ENCODE results near the gene SSBP3. TPM values are rescaled to one million over a fixed set of nuclear protein-coding genes. Genes with fewer than 3 reads are reported as not detected.
A peak's percentile ranks its signal among the peaks of the same experiment; 100 is the strongest.

The SSBP3 gene
- total and polyA plus RNA-seq, 2 experiments from 2014 or later: 47.4 to 68.6 TPM

DNA sequence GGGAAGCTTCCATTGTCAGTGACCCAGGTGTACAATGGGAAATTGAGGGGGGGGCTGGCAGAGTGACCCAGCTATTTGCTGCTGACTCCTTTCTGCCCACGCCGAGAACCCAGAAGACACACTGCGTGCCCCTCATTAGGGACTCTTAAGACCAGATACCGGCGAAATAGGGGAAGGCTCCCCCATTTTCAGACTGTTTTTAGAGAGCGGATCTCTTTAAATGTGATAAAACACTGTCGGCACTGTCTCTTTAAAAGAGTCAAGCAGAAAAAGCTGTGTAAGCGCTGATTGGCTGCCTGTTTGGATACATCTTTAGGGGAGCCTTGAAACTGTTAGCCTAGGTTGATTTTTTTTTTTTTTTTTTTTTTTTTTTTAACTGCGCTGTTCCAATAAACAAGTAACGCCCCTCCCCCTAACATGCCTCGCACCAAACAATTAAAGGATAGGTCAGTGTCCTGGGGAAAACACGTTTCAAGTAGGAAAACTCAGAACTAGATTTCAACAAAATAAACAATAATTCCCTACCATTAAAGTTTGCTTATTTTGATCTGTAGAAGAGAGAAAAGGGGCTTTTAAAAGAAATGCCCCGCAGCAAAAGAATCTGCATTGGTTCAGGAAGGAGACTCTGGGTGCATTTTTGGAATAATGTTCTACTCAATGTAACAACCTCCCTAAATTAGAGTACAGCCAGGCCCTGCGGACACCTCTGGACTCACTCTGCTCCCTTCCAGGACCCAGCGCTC lies 1.4 kb upstream of the SSBP3 start:
- TF ChIP-seq, protein P1, sequence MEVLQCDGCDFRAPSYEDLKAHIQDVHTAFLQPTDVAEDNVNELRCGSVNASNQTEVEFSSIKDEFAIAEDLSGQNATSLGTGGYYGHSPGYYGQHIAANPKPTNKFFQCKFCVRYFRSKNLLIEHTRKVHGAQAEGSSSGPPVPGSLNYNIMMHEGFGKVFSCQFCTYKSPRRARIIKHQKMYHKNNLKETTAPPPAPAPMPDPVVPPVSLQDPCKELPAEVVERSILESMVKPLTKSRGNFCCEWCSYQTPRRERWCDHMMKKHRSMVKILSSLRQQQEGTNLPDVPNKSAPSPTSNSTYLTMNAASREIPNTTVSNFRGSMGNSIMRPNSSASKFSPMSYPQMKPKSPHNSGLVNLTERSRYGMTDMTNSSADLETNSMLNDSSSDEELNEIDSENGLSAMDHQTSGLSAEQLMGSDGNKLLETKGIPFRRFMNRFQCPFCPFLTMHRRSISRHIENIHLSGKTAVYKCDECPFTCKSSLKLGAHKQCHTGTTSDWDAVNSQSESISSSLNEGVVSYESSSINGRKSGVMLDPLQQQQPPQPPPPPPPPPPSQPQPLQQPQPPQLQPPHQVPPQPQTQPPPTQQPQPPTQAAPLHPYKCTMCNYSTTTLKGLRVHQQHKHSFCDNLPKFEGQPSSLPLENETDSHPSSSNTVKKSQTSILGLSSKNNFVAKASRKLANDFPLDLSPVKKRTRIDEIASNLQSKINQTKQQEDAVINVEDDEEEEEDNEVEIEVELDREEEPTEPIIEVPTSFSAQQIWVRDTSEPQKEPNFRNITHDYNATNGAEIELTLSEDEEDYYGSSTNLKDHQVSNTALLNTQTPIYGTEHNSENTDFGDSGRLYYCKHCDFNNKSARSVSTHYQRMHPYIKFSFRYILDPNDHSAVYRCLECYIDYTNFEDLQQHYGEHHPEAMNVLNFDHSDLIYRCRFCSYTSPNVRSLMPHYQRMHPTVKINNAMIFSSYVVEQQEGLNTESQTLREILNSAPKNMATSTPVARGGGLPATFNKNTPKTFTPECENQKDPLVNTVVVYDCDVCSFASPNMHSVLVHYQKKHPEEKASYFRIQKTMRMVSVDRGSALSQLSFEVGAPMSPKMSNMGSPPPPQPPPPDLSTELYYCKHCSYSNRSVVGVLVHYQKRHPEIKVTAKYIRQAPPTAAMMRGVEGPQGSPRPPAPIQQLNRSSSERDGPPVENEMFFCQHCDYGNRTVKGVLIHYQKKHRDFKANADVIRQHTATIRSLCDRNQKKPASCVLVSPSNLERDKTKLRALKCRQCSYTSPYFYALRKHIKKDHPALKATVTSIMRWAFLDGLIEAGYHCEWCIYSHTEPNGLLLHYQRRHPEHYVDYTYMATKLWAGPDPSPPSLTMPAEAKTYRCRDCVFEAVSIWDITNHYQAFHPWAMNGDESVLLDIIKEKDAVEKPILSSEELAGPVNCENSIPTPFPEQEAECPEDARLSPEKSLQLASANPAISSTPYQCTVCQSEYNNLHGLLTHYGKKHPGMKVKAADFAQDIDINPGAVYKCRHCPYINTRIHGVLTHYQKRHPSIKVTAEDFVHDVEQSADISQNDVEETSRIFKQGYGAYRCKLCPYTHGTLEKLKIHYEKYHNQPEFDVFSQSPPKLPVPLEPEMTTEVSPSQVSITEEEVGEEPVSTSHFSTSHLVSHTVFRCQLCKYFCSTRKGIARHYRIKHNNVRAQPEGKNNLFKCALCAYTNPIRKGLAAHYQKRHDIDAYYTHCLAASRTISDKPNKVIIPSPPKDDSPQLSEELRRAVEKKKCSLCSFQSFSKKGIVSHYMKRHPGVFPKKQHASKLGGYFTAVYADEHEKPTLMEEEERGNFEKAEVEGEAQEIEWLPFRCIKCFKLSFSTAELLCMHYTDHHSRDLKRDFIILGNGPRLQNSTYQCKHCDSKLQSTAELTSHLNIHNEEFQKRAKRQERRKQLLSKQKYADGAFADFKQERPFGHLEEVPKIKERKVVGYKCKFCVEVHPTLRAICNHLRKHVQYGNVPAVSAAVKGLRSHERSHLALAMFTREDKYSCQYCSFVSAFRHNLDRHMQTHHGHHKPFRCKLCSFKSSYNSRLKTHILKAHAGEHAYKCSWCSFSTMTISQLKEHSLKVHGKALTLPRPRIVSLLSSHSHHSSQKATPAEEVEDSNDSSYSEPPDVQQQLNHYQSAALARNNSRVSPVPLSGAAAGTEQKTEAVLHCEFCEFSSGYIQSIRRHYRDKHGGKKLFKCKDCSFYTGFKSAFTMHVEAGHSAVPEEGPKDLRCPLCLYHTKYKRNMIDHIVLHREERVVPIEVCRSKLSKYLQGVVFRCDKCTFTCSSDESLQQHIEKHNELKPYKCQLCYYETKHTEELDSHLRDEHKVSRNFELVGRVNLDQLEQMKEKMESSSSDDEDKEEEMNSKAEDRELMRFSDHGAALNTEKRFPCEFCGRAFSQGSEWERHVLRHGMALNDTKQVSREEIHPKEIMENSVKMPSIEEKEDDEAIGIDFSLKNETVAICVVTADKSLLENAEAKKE (CRISPR knock-in tag; IDR thresholded peaks at IDR 0.05): no peak
- TF ChIP-seq CREB1 (CRISPR knock-in tag; IDR thresholded peaks at IDR 0.05; ENCODE audit: low read depth) (no peak; the same call in 1 of the 2 replicates), NANOG (IDR thresholded peaks at IDR 0.05; ENCODE audit: borderline replicate concordance) (no peak)
- Mint-ChIP-seq H3K36me3 (ENCODE audit: low read depth) (peaks cover 23% of the 10 kb centered on the region), H3K27ac (peak overlapping the region; percentile 100), H3K9me3 (no peaks in the 10 kb centered on the region), H3K27me3 (ENCODE audit: insufficient read depth, low read depth, poor library complexity) (peaks cover 19% of the 10 kb centered on the region), H3K4me3 (peak overlapping the region; percentile 91), H3K4me1 (peaks cover 61% of the 10 kb centered on the region)
- Histone ChIP-seq H3K4me2 (peak overlapping the region; percentile 69), H3K4me1 (ENCODE audit: insufficient read depth) (peaks cover 55% of the 10 kb centered on the region), H3K36me3 (ENCODE audit: insufficient read depth) (peaks cover 5% of the 10 kb centered on the region), H4K20me1 (replicated peaks; ENCODE audit: insufficient read depth) (peaks cover 20% of the 10 kb centered on the region), H3K4me3 (peak overlapping the region; percentile 98), H3K27ac (ENCODE audit: low read depth) (peak overlapping the region; percentile 93), H3K9me2 (ENCODE audit: insufficient read depth) (no peaks in the 10 kb centered on the region), H2AFZ (no peak overlapping the region), H3K79me2 (replicated peaks; ENCODE audit: insufficient read depth) (peaks cover 30% of the 10 kb centered on the region), H3K27me3 (ENCODE audit: insufficient read depth) (no peaks in the 10 kb centered on the region), H3F3A (replicated peaks; ENCODE audit: low read depth) (no peaks in the 10 kb centered on the region; the same call in none of the 2 replicates)
- DNase-seq (ENCODE audit: low spot score): peak; percentile 98
- peak; percentile 8 for ATAC-seq

DNA sequence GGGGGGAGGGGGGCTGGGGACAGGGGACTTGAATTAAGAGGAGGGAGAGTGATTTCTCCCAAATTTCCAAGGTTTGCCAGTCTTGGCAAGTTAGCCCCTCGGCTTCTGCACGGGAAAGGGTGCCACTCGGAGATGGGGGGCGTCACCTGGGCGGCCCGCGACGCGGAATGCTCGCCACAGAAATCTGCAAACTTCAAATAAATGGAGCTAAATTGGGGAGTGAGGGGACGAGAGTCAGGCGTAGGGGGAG lies 885 bp upstream of the SSBP3 start:
- Histone ChIP-seq H3F3A (replicated peaks; ENCODE audit: low read depth) (no peaks in the 10 kb centered on the region; the same call in none of the 2 replicates), H3K79me2 (replicated peaks; ENCODE audit: insufficient read depth) (peaks cover 35% of the 10 kb centered on the region), H3K27ac (ENCODE audit: low read depth) (peak overlapping the region; percentile 93), H3K36me3 (ENCODE audit: insufficient read depth) (peaks cover 7% of the 10 kb centered on the region), H3K4me1 (ENCODE audit: insufficient read depth) (peaks cover 57% of the 10 kb centered on the region), H3K27me3 (ENCODE audit: insufficient read depth) (no peaks in the 10 kb centered on the region), H2AFZ (no peak overlapping the region), H3K9me2 (ENCODE audit: insufficient read depth) (no peaks in the 10 kb centered on the region), H4K20me1 (replicated peaks; ENCODE audit: insufficient read depth) (peaks cover 25% of the 10 kb centered on the region), H3K4me2 (peak overlapping the region; percentile 69), H3K4me3 (peak overlapping the region; percentile 98)
- peaks cover 62% of the 10 kb centered on the region for H3K4me1 Mint-ChIP-seq
- peaks cover 28% of the 10 kb centered on the region for H3K36me3 Mint-ChIP-seq (ENCODE audit: low read depth)
- H3K9me3 Mint-ChIP-seq: no peaks in the 10 kb centered on the region
- DNase-seq (ENCODE audit: low spot score) (no peak), ATAC-seq (no peak)
- peak overlapping the region; percentile 100 for H3K27ac Mint-ChIP-seq
- H3K27me3 Mint-ChIP-seq (ENCODE audit: insufficient read depth, low read depth, poor library complexity): peaks cover 20% of the 10 kb centered on the region
- peak overlapping the region; percentile 91 for H3K4me3 Mint-ChIP-seq
- no peak for TF ChIP-seq STAT1 (IDR thresholded peaks at IDR 0.05; ENCODE audit: unreplicated experiment)
- no peak for TF ChIP-seq ZNF114 (CRISPR knock-in tag; IDR thresholded peaks at IDR 0.05)
- no peak for TF ChIP-seq CREB1 (CRISPR knock-in tag; IDR thresholded peaks at IDR 0.05; ENCODE audit: low read depth)
- TF ChIP-seq, protein P2, sequence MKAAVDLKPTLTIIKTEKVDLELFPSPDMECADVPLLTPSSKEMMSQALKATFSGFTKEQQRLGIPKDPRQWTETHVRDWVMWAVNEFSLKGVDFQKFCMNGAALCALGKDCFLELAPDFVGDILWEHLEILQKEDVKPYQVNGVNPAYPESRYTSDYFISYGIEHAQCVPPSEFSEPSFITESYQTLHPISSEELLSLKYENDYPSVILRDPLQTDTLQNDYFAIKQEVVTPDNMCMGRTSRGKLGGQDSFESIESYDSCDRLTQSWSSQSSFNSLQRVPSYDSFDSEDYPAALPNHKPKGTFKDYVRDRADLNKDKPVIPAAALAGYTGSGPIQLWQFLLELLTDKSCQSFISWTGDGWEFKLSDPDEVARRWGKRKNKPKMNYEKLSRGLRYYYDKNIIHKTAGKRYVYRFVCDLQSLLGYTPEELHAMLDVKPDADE (IDR thresholded peaks at IDR 0.05): no peak
- TF ChIP-seq, protein P3, sequence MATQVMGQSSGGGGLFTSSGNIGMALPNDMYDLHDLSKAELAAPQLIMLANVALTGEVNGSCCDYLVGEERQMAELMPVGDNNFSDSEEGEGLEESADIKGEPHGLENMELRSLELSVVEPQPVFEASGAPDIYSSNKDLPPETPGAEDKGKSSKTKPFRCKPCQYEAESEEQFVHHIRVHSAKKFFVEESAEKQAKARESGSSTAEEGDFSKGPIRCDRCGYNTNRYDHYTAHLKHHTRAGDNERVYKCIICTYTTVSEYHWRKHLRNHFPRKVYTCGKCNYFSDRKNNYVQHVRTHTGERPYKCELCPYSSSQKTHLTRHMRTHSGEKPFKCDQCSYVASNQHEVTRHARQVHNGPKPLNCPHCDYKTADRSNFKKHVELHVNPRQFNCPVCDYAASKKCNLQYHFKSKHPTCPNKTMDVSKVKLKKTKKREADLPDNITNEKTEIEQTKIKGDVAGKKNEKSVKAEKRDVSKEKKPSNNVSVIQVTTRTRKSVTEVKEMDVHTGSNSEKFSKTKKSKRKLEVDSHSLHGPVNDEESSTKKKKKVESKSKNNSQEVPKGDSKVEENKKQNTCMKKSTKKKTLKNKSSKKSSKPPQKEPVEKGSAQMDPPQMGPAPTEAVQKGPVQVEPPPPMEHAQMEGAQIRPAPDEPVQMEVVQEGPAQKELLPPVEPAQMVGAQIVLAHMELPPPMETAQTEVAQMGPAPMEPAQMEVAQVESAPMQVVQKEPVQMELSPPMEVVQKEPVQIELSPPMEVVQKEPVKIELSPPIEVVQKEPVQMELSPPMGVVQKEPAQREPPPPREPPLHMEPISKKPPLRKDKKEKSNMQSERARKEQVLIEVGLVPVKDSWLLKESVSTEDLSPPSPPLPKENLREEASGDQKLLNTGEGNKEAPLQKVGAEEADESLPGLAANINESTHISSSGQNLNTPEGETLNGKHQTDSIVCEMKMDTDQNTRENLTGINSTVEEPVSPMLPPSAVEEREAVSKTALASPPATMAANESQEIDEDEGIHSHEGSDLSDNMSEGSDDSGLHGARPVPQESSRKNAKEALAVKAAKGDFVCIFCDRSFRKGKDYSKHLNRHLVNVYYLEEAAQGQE (IDR thresholded peaks at IDR 0.05; ENCODE audit: unreplicated experiment): no peak
